Measurements from ENCODE around the gene SIRT5. TPM values are rescaled to one million over a fixed set of nuclear protein-coding genes. Genes with fewer than 3 reads are reported as not detected.

The SIRT5 gene
- total RNA-seq, 4 donors from 2014 or later, result 16.2 to 27.9 (median 18.0) TPM

DNA sequence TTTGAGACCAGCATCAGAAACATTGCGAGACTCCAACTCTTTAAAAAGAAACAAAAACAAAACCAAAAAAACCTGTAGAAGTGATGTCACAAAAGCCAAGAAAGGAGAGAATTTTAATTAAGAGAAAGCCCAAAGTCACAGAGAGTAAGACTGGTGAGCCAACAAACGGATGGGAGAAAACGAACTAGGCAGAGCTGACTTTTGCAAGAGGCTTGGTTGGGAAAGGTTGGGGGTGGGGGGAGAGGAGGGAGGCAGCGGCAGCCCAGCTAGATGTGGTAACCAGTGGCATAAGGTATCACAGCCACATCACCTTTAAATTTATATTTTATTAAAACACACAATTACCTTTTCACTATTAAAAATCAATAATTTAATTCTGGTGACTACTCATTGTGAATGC is 64.2 kb downstream of the SIRT5 start:
- no peaks in the 10 kb centered on the region for H3K36me3 ChIP-seq

DNA sequence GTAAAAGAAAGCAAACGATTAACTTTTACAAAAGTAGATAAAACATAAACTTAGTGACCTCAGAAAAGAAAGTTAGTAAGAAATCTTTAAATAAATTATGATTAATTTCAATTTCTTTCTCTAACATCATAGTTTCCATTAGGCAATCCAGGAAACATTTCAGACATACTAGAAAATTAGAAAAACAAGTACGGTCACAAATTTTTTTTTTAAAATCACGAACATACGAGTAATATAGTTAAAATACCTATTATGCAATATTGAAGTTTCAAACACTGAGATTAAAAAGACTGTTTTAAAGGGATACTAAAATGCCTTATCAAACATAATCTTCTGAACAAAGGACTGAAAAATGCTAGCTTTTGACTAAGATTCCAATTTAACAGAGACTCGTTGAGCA is 66.9 kb downstream of the SIRT5 start:
- Histone ChIP-seq H3K4me3 (no peak overlapping the region), H3K9me3 (no peaks in the 10 kb centered on the region), H3K36me3 (no peaks in the 10 kb centered on the region), H3K27me3 (no peaks in the 10 kb centered on the region), H3K4me1 (no peaks in the 10 kb centered on the region), H3K27ac (no peak overlapping the region)
- TF ChIP-seq POLR2A (IDR thresholded peaks at IDR 0.05), result no peak
- TF ChIP-seq, protein P1, sequence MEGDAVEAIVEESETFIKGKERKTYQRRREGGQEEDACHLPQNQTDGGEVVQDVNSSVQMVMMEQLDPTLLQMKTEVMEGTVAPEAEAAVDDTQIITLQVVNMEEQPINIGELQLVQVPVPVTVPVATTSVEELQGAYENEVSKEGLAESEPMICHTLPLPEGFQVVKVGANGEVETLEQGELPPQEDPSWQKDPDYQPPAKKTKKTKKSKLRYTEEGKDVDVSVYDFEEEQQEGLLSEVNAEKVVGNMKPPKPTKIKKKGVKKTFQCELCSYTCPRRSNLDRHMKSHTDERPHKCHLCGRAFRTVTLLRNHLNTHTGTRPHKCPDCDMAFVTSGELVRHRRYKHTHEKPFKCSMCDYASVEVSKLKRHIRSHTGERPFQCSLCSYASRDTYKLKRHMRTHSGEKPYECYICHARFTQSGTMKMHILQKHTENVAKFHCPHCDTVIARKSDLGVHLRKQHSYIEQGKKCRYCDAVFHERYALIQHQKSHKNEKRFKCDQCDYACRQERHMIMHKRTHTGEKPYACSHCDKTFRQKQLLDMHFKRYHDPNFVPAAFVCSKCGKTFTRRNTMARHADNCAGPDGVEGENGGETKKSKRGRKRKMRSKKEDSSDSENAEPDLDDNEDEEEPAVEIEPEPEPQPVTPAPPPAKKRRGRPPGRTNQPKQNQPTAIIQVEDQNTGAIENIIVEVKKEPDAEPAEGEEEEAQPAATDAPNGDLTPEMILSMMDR (IDR thresholded peaks at IDR 0.05), result no peak
- intact Hi-C loops (cut with DNase I; ENCODE audit: low total_unique reads), result no loop called here
- no peak for DNase-seq

More for the DNA sequence above, 64.2 kb downstream of the SIRT5 start:
- H3K27ac ChIP-seq, result no peak overlapping the region
- TF ChIP-seq, protein P1 (IDR thresholded peaks at IDR 0.05), result no peak
- no peak for TF ChIP-seq POLR2A (IDR thresholded peaks at IDR 0.05)
- no peak for DNase-seq
- intact Hi-C loops (cut with DNase I; ENCODE audit: low total_unique reads), result no loop called here
- H3K4me3 ChIP-seq, result no peak overlapping the region
- no peaks in the 10 kb centered on the region for H3K27me3 ChIP-seq
- no peaks in the 10 kb centered on the region for H3K4me1 ChIP-seq
- H3K9me3 ChIP-seq, result no peaks in the 10 kb centered on the region

DNA sequence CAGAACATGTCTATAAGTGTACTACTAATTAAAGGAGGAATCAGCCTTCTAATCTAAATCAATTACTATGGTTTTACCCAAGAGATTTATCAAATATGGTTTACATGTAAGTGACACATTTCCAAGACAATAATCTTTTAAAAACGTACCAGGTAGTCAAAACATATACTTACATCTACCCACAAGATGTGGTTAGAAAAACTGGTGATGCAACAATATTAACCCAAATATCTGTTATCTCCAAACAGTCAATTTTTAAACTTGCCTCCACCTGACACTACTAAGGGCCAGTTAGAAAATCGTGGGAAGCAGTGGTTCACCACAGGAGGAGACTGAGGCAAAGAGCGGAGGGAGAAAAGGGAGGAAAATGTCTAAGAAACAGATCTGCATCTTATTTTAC is 68.7 kb downstream of the SIRT5 start:
- no peak overlapping the region for H3K4me3 ChIP-seq
- no peak overlapping the region for H3K27ac ChIP-seq
- no peaks in the 10 kb centered on the region for H3K27me3 ChIP-seq
- no peaks in the 10 kb centered on the region for H3K4me1 ChIP-seq
- DNase-seq, result no peak
- intact Hi-C loops (cut with DNase I; ENCODE audit: low total_unique reads), result no loop called here
- no peaks in the 10 kb centered on the region for H3K9me3 ChIP-seq
- H3K36me3 ChIP-seq, result no peaks in the 10 kb centered on the region
- TF ChIP-seq POLR2A (IDR thresholded peaks at IDR 0.05), result no peak
- TF ChIP-seq, protein P1 (IDR thresholded peaks at IDR 0.05), result no peak

DNA sequence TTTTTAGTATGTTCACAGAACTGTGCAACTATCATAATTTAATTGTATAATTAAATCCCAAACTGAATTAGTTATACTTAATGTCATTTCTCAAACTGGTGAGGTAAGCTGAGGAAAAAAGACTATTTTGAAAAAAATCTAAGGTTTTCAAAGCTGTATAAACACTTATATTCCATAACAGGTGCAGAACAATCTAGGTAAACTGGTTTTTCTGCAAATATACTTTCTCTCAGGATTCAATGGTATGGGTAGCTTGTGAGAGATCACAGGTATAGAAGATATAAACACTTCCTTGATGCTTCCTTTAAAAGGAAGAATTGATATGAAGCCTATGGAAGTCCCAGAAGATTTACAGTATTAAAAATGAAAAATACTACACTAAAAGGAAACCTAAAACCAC is 74.4 kb downstream of the SIRT5 start:
- H3K4me1 ChIP-seq, result no peaks in the 10 kb centered on the region
- H3K4me3 ChIP-seq, result no peak overlapping the region

DNA sequence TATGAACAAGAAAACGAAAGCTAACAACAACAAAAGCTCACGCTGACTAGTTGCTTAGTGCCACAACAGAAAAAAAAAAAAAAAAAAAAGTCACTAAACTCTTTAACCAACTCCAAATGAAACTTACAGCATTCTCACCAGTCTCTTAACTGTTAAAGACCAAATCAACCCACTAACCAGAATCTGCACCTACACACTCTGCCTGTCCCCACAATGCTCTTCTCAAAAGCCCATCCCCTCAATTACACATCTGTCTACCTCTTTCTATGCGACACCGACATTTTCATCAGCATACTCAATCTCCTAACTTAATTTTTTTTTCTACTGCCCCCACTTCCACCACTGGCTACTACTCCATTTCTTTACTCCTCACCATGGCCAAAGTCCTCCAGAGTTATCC is 75.0 kb downstream of the SIRT5 start:
- no peak overlapping the region for H3K4me3 ChIP-seq
- no peaks in the 10 kb centered on the region for H3K9me3 ChIP-seq
- DNase-seq, result no peak
- no peaks in the 10 kb centered on the region for H3K4me1 ChIP-seq
- H3K27ac ChIP-seq, result no peak overlapping the region
- intact Hi-C loops (cut with DNase I; ENCODE audit: low total_unique reads), result no loop called here
- no peak for TF ChIP-seq POLR2A (IDR thresholded peaks at IDR 0.05)
- TF ChIP-seq, protein P1 (IDR thresholded peaks at IDR 0.05), result no peak
- no peaks in the 10 kb centered on the region for H3K36me3 ChIP-seq
- no peaks in the 10 kb centered on the region for H3K27me3 ChIP-seq

More for the DNA sequence above, 74.4 kb downstream of the SIRT5 start:
- no peaks in the 10 kb centered on the region for H3K36me3 ChIP-seq
- intact Hi-C loops (cut with DNase I; ENCODE audit: low total_unique reads), result no loop called here
- H3K27ac ChIP-seq, result no peak overlapping the region
- TF ChIP-seq POLR2A (IDR thresholded peaks at IDR 0.05), result no peak
- TF ChIP-seq, protein P1 (IDR thresholded peaks at IDR 0.05), result no peak
- H3K27me3 ChIP-seq, result no peaks in the 10 kb centered on the region
- DNase-seq, result no peak
- no peaks in the 10 kb centered on the region for H3K9me3 ChIP-seq

Measured in uterus (tissue), 4 donors.